Cardiac fibroblast (primary cell): ENCODE measurements around the gene PPFIA2.

ENCODE experiments used
- DNase-seq, 2 donors: peaks; one replicate each; pipeline versions ENCODE4 v3.0.0 to v3.0.0-alpha.2; 2010; ENCODE audit warnings: low read depth in 2 of 2
- H3K4me3 ChIP-seq, 2 donors: replicated peaks in 1 of 2; 1 replicate in 1 of 2; 2 replicates in 1 of 2; pipeline ENCODE4 v1.5.1; 2011; ENCODE audit warnings: low read depth in 2 of 2, low read length in 2 of 2, mild to moderate bottlenecking in 2 of 2, moderate library complexity in 1 of 2
- TF ChIP-seq, protein P1 (sequence below): IDR thresholded peaks from one replicate; pipeline ENCODE4 v1.5.1; 2011; ENCODE audit warnings: low read depth, mild to moderate bottlenecking, low read length, inconsistent platforms

PPFIA2 gene

GRCh38 chr12:81778719-81779118 lies 19.6 kb upstream of the PPFIA2 start:
- TF ChIP-seq, protein P1, sequence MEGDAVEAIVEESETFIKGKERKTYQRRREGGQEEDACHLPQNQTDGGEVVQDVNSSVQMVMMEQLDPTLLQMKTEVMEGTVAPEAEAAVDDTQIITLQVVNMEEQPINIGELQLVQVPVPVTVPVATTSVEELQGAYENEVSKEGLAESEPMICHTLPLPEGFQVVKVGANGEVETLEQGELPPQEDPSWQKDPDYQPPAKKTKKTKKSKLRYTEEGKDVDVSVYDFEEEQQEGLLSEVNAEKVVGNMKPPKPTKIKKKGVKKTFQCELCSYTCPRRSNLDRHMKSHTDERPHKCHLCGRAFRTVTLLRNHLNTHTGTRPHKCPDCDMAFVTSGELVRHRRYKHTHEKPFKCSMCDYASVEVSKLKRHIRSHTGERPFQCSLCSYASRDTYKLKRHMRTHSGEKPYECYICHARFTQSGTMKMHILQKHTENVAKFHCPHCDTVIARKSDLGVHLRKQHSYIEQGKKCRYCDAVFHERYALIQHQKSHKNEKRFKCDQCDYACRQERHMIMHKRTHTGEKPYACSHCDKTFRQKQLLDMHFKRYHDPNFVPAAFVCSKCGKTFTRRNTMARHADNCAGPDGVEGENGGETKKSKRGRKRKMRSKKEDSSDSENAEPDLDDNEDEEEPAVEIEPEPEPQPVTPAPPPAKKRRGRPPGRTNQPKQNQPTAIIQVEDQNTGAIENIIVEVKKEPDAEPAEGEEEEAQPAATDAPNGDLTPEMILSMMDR, result no peak
- DNase-seq, result no peak
- no peak overlapping the region for H3K4me3 ChIP-seq

GRCh38 chr12:81758421-81759189 lies 545 bp downstream of the PPFIA2 start:
- peak overlapping the region; percentile 39 to 53 for H3K4me3 ChIP-seq
- peak; percentile 29 to 56 for DNase-seq
- TF ChIP-seq, protein P1, result no peak

GRCh38 chr12:81757731-81758365 lies 1.3 kb downstream of the PPFIA2 start:
- TF ChIP-seq, protein P1, result no peak
- H3K4me3 ChIP-seq, result peak overlapping the region in 1 of 2 donors; percentile 39
- DNase-seq, result no peak

DNA sequence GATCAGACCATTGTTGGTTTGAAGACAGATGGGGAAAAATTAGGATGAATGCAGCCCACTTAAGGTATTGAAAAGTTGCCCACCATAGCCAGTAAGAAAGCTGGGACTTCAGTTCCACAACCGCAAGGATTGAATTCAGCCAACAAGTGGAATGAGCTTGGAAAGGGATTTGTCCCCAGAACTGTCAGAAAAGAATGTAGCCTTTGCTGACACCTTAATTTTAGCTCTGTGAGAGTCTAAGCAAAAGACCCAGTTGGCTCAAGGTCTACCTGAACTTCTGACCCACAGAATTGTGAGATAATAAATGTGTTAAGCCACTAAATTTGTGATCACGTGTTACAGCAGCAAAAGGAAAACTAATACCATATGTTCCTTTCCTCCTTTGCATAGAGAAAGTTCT lies 29.4 kb downstream of the PPFIA2 start:
- no peak for DNase-seq
- H3K4me3 ChIP-seq, result no peak overlapping the region
- TF ChIP-seq, protein P1, result no peak

DNA sequence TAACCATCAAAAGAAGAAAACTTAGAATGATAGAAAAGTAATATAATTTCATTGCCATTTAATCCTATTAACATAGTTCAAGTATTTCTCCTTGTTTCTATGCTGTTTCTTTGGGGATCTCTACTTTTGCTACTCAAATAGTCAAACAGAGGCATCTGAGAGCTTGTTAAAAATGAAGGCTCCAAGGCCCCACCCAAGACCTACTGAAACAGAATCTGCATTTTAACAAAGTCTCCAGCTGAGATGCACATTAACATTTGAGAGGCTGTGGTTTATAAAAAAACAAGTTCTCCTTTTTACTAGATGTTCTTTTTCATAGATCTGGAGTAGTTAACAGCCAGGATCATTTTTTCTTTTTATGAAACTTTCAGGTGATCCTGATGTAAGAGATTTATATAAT lies 31.8 kb downstream of the PPFIA2 start:
- DNase-seq, result no peak
- TF ChIP-seq, protein P1, result no peak
- no peak overlapping the region for H3K4me3 ChIP-seq

- no peak for DNase-seq
- TF ChIP-seq, protein P1, result no peak
Measured at GRCh38 chr12:81726634-81727033, 32.5 kb downstream of the PPFIA2 start.

GRCh38 chr12:81723361-81723760 lies 35.8 kb downstream of the PPFIA2 start:
- no peak overlapping the region for H3K4me3 ChIP-seq
- no peak for DNase-seq
- TF ChIP-seq, protein P1, result no peak

More at GRCh38 chr12:81726634-81727033, 32.5 kb downstream of the PPFIA2 start:
- no peak overlapping the region for H3K4me3 ChIP-seq
